K562 (cell line): ENCODE data around the gene SPTBN4. TPM values are rescaled to one million over a fixed set of nuclear protein-coding genes. Genes with fewer than 3 reads are reported as not detected.

Experiments
- ATF7 ChIP-seq: fragments of 450-650 bp; IDR thresholded peaks from 2 replicates; pipeline ENCODE4 v1.7.1; 2014; ENCODE audit warnings: mild to moderate bottlenecking, moderate library complexity
- CCAR2 ChIP-seq: fragments of 200-400 bp; formaldehyde crosslinking; IDR thresholded peaks from 2 replicates; pipeline ENCODE4 v1.6.1; 2017; ENCODE audit warnings: mild to moderate bottlenecking, low read depth, low read length
- HMGN3 ChIP-seq: IDR thresholded peaks from 2 replicates; pipeline ENCODE4 v1.6.1; 2011; ENCODE audit warnings: borderline replicate concordance, low read depth, mild to moderate bottlenecking, mixed read lengths, low read length; ENCODE audit not compliant: insufficient read length; ENCODE audit errors: extremely low read depth
- HMGXB4 ChIP-seq: sonication (generic); formaldehyde crosslinking; IDR thresholded peaks from 2 replicates; pipeline ENCODE4 v1.8.1; 2023; ENCODE audit warnings: mild to moderate bottlenecking, missing genetic modification reagents
- KLF10 ChIP-seq: fragments of 250-450 bp; sonication (Bioruptor Pico); IDR thresholded peaks from 2 replicates; pipeline ENCODE4 v1.6.1; 2021; ENCODE audit warnings: matching md5 sums
- KLF16 ChIP-seq: IDR thresholded peaks from 2 replicates; pipeline ENCODE4 v1.6.1; 2016; ENCODE audit warnings: antibody characterized with exemption
- MAFK ChIP-seq: IDR thresholded peaks from 2 replicates; pipeline ENCODE4 v1.6.1; 2011; ENCODE audit warnings: low read length, improper control_type of control experiment
- NR0B1 ChIP-seq: fragments of 450-650 bp; IDR thresholded peaks from one replicate; pipeline ENCODE4 v1.6.1; 2018; ENCODE audit warnings: mild to moderate bottlenecking, moderate library complexity; ENCODE audit not compliant: partially characterized antibody
- PML ChIP-seq: IDR thresholded peaks from 2 replicates; pipeline ENCODE4 v1.6.1; 2012; ENCODE audit warnings: low read length, inconsistent platforms
- POLR2B ChIP-seq: fragments of 450-650 bp; IDR thresholded peaks from 2 replicates; pipeline ENCODE4 v1.6.1; 2018; ENCODE audit warnings: low read depth; ENCODE audit not compliant: partially characterized antibody
- PREB ChIP-seq: sonication (generic); formaldehyde crosslinking; IDR thresholded peaks from 2 replicates; pipeline ENCODE4 v1.8.1; 2023; ENCODE audit warnings: mild to moderate bottlenecking, missing genetic modification reagents
- SETDB1 ChIP-seq: IDR thresholded peaks from one replicate; pipeline ENCODE4 v1.6.1; 2012; ENCODE audit warnings: low read length, control low read depth, inconsistent platforms
- SMAD2 ChIP-seq: fragments of 150-350 bp; IDR thresholded peaks from 2 replicates; pipeline ENCODE4 v1.6.1; 2014; ENCODE audit warnings: low read depth, mild to moderate bottlenecking, low read length
- SNIP1 ChIP-seq: fragments of 450-650 bp; IDR thresholded peaks from 2 replicates; pipeline ENCODE4 v1.7.1; 2017; ENCODE audit warnings: low read depth, mild to moderate bottlenecking
- SP1 ChIP-seq: sonication (generic); formaldehyde crosslinking; IDR thresholded peaks from 2 replicates; pipeline ENCODE4 v1.8.1; 2022; ENCODE audit warnings: mild to moderate bottlenecking, missing genetic modification reagents
- TSHZ1 ChIP-seq: fragments of 250-450 bp; sonication (Bioruptor Pico); IDR thresholded peaks from 2 replicates; pipeline ENCODE4 v1.4.0; 2020; ENCODE audit warnings: mild to moderate bottlenecking, moderate library complexity
- ZBTB7A ChIP-seq: IDR thresholded peaks from 2 replicates; pipeline ENCODE4 v1.6.1; 2011; ENCODE audit warnings: low read depth, mild to moderate bottlenecking, low read length, moderate library complexity, borderline replicate concordance; ENCODE audit not compliant: control insufficient read depth
- ZMIZ1 ChIP-seq, 2 experiments: fragments of 150-350 bp in 1 of 2; IDR thresholded peaks; 2 replicates each; pipeline ENCODE4 v1.6.1; 2012 to 2016; ENCODE audit warnings: low read depth in 2 of 2, low read length in 2 of 2, mild to moderate bottlenecking in 1 of 2, moderate library complexity in 1 of 2
- polyA plus RNA-seq, 8 experiments: library from polyadenylated mRNA; depleted of rRNA in 4 of 8; stranded (reverse) in 5 of 8; unstranded in 3 of 8; fragments of >200 nt; fragmentation: Nextera tagmentation in 2 of 8; fragmentation: Illumina TruSeq in 1 of 8; extraction: Ambion mirVana in 2 of 8; extraction: Trizol in 1 of 8; gene quantifications; 2 replicates each; pipeline versions ENCODE4 v1.2.1 to v1.2.3, GENCODE V29; 2011 to 2014; ENCODE audit warnings: inconsistent platforms in 1 of 8, missing spikeins in 1 of 8
- total RNA-seq, 7 experiments: library from RNA; depleted of rRNA in 6 of 7; stranded (reverse); fragments of >200 nt in 6 of 7; fragmentation: Illumina TruSeq in 2 of 7; extraction: Trizol in 2 of 7; gene quantifications; 2 replicates each; pipeline versions ENCODE4 v1.2.1 to v1.2.3, GENCODE V29; 2011 to 2021; ENCODE audit warnings: low replicate concordance in 1 of 7

Gene SPTBN4
- total and polyA plus RNA-seq, 9 of the 15 experiments (the other 6 are each of a cell fraction or from before 2014, with no cell fraction given) = 0.01 to 1.5 (median 0.86) TPM

- TF ChIP-seq TSHZ1 (CRISPR knock-in tag) = no peak
- TF ChIP-seq HMGXB4 = no peak
- TF ChIP-seq SETDB1 = no peak
- no peak for TF ChIP-seq CCAR2
- TF ChIP-seq NR0B1 = no peak
- TF ChIP-seq PREB (CRISPR knock-in tag) = no peak
- TF ChIP-seq SMAD2 = no peak
- no peak for TF ChIP-seq HMGN3
- TF ChIP-seq PML = no peak
- no peak for TF ChIP-seq KLF10 (CRISPR knock-in tag)
- no peak for TF ChIP-seq MAFK
- no peak for TF ChIP-seq POLR2B
- TF ChIP-seq SP1 (CRISPR knock-in tag) = peak; percentile 22
- no peak for TF ChIP-seq ZMIZ1 (IDR thresholded peaks at IDR 0.05; ENCODE audit: low read depth in 2 of 2, low read length in 2 of 2)
- TF ChIP-seq ZBTB7A = peak; percentile 85
- no peak for TF ChIP-seq KLF16
- no peak for TF ChIP-seq SNIP1
- TF ChIP-seq ATF7 = no peak
These were observed 137.4 kb downstream of the SPTBN4 start (continued) for GRCh38 chr19:40604171-40604646.
